ENCODE results near the gene DLK1.

- no peak for TF ChIP-seq CTCF (IDR thresholded peaks at IDR 0.05 in 8 of 11, conservative IDR thresholded peaks at IDR 0.05 in 3 of 11)
- no peak for TF ChIP-seq POLR2A (IDR thresholded peaks at IDR 0.05)
- no peak for TF ChIP-seq POLR2AphosphoS5 (IDR thresholded peaks at IDR 0.05)
Measured at GRCh38 chr14:100703386-100704220, 23.1 kb upstream of the DLK1 start.

Measured in spleen (tissue), 7 donors.